Epithelial cell of proximal tubule (primary cell): ENCODE data around the gene NXNL2. TPM values are rescaled to one million over a fixed set of nuclear protein-coding genes. Genes with fewer than 3 reads are reported as not detected.

Experiments used
- DNase-seq: peaks from one replicate; pipeline ENCODE4 v3.0.0-alpha.2; 2011; ENCODE audit warnings: low read depth
- H3K4me3 ChIP-seq: 2 replicates; pipeline ENCODE4 v1.5.1; 2011; ENCODE audit warnings: low read depth, mild to moderate bottlenecking, low read length
- CTCF ChIP-seq: conservative IDR thresholded peaks from 2 replicates; pipeline ENCODE4 v1.5.1; 2012; ENCODE audit warnings: low read depth, mild to moderate bottlenecking, low read length
- total RNA-seq: library from RNA; depleted of rRNA; stranded (reverse); fragments of >200 nt; gene quantifications from 2 replicates; pipeline ENCODE4 v1.2.3, GENCODE V29; 2015

NXNL2 gene
- total RNA-seq, 1 donor from 2014 or later: 6.9 TPM

GRCh38 chr9:88537761-88538091 is 2.7 kb downstream of the NXNL2 start:
- peak overlapping the region; percentile 88 for H3K4me3 ChIP-seq
- TF ChIP-seq CTCF: no peak
- no peak for DNase-seq

- H3K4me3 ChIP-seq: no peak overlapping the region
- peak; percentile 79 for DNase-seq
- no peak for TF ChIP-seq CTCF
These were observed 3.5 kb downstream of the NXNL2 start for GRCh38 chr9:88538311-88539085.

GRCh38 chr9:88539246-88539645 is 4.3 kb downstream of the NXNL2 start:
- no peak overlapping the region for H3K4me3 ChIP-seq
- DNase-seq: no peak
- no peak for TF ChIP-seq CTCF

- DNase-seq: no peak
- no peak for TF ChIP-seq CTCF
- H3K4me3 ChIP-seq: no peak overlapping the region
These were observed 5.3 kb downstream of the NXNL2 start for GRCh38 chr9:88540251-88540763.

GRCh38 chr9:88544245-88544644 is 9.3 kb downstream of the NXNL2 start:
- H3K4me3 ChIP-seq: no peak overlapping the region
- no peak for TF ChIP-seq CTCF
- no peak for DNase-seq

- TF ChIP-seq CTCF: no peak
- DNase-seq: no peak
- no peak overlapping the region for H3K4me3 ChIP-seq
These were observed 16.7 kb downstream of the NXNL2 start for GRCh38 chr9:88551546-88552137.
